HuH-7 (cell line): ENCODE data around the gene GANC.

Experiments
- DNase-seq: peaks from one replicate; pipeline ENCODE4 v3.0.0; 2011; ENCODE audit warnings: low spot score

Gene GANC

DNA sequence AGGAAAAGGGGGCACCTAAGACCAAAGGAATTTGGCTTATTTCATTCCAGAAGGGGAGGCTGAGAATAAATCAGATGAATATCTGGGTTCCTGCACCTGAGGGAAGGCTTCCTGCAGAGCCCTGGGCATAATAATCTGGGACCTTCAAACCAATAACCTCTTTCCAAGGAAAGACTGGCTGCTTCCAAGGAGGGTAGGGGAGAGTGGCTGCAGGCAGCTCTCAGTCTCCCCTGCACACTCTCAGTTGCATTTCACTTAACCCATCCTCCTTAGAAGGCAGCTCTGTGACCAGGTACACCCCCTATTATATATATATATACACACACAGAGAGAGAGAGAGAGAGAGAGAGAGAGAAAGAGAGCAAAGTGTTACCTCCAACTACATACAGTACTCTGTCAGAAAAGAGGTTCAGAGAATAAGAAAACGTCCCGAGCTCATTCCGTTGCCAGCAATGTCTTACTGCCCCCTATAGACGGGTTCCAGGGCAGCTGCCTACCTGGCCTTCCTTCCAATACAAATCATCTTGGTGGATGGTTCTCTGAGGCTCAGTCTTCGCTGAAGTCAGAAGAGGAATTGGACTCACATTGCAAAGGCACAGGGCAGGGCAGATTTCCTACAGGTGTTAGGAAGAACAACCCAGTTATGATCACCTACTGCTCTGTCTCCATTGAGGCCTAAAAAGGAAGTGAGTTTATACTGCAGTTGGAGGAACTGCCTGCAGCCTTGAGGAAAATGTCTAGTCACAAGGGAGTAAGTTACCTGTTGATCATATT lies 112.4 kb downstream of the GANC start:
- peak; percentile 35 for DNase-seq

DNA sequence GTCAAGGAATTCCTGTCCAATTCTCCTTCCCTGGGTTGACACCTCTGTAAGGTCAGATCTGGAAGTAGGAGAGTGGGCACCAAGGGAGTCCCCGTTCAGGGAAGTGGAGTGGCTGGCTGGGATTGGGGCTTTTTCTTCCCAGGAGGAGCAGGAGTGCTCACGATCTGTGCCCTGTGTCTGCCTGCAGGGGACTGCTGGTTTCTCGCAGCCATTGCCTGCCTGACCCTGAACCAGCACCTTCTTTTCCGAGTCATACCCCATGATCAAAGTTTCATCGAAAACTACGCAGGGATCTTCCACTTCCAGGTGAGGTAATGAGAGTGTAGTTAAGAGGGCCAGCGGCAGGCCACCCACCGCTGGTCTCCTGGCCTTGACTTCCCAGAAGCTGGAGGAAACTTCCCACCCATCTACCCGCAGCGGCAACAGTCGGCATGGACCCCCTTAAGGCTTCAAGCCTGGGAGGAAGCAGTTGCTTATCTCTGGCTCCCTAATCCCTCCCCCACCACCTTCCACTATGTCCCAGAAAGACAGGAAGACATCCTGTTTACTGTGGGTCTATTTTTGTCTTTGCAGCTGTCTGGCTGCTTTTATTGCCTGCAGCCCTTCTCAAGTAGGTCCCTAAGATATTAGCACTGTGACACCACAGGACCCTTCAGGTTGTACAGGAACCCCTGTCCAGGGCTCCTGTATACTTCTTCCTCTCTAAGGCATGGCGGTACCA lies 113.1 kb downstream of the GANC start:
- DNase-seq = no peak

DNA sequence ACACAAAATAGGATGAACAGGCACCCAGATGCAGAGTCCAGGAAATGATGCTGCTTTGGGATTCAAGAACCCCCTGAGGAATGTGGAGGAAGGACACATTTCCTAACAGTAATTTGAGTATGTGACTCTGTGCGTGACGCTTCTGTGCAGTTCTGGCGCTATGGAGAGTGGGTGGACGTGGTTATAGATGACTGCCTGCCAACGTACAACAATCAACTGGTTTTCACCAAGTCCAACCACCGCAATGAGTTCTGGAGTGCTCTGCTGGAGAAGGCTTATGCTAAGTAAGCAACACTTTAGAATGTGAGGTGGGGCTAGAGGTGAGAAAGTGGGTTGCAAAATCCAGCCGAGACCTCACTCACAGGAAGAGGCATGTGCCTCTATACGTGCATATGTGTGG lies 114.6 kb downstream of the GANC start:
- DNase-seq = no peak

DNA sequence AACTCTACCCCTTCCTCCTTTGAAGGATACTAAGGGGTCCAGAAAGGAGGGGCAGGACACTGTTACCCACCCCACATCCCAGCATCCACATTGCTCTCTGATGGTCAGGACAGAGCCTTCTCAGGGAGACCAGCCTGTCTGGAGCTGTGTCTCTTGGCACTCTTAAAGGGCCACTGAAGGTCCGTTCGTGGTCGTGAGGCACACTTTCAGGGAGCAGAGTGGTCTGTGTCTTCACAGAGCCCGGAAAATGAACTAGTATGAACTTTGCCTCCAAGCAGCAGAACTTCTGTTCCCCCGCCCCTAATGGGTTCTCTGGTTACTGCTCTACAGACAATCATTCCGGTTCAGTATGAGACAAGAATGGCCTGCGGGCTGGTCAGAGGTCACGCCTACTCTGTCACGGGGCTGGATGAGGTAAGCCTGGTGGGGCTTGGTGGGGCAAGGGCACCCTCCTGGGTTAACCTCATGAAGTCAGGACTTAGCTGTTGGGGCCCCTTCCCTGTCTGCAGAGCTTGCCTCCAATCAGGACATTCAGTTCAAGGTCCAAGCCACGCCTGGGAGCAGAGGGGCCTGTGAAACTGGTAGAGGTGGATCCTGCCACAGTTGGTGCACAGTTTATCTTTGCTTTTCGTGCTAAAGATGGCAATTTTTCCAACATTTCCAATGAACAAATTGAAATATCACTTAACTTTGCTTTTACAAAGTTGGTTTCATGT lies 119.5 kb downstream of the GANC start:
- DNase-seq = peak; percentile 79

DNA sequence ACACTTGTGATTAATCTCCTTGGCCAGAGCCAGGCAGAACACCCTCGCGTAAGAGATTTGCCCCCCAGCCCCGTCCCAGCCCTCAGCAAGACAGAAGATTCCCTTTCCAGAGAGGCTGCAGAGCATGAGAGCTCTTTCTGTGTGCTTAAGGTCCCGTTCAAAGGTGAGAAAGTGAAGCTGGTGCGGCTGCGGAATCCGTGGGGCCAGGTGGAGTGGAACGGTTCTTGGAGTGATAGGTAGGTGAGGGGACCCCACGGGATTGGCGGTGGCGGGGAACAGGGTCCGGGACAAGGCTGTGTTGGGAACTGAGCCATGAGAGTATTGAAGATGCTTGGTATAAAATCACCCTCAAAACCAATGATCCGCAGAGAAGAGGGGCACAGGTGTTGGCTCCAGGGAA lies 121.1 kb downstream of the GANC start:
- DNase-seq = no peak

DNA sequence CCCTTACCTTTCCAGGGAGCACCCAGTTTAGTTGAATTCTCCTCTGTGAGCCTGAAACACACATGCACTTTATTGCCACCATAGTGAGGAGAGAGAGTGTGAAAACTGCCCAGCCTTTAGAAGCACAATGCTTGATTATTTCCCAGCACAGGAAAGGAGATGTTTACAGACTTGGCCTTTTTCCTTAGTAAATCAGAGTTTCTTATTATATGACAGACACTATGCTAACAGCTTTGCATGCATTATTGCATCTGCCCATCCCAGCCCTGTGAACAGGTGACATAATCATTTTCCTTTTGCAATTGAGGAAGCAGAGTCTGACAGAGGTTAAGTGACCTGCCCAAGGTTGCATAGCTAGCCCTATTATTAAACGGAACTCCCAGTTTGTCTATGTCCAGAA lies 122.8 kb downstream of the GANC start:
- no peak for DNase-seq

DNA sequence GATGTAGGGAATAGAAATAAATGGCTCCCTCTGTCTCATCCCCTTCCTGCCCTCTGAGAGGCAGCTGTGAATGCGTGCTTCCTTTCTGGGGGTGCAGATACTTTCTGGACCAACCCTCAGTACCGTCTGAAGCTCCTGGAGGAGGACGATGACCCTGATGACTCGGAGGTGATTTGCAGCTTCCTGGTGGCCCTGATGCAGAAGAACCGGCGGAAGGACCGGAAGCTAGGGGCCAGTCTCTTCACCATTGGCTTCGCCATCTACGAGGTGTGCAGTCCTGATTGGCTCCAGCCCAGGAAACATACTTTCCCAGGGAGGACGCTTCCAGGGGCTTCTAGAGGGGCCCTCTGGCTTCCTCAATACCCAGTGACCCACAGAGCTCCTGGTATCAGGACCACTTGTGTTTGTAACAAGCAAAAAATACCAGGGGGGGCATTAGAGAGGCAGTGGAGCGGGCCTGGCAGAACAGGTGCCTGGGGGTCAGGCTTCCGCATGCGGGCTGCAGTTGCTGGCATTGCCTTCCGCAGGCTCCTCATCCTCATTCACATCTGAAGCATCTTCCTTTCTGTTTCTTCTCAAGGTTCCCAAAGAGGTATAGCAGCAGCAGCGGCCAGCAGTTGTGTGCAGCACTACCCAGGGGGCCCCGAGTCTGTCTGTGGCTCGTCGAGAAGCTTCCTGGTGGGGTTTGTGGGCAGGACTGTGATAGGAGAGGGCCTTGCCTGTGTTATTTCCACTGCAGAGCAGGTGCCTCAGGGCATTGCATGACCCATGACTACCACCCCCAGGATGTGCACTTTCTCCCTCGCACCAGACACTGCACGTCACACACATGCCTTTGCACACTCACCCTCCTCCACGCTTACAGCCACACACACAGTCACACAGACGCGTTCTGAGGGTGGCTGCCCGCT lies 128.8 kb downstream of the GANC start:
- DNase-seq = no peak

DNA sequence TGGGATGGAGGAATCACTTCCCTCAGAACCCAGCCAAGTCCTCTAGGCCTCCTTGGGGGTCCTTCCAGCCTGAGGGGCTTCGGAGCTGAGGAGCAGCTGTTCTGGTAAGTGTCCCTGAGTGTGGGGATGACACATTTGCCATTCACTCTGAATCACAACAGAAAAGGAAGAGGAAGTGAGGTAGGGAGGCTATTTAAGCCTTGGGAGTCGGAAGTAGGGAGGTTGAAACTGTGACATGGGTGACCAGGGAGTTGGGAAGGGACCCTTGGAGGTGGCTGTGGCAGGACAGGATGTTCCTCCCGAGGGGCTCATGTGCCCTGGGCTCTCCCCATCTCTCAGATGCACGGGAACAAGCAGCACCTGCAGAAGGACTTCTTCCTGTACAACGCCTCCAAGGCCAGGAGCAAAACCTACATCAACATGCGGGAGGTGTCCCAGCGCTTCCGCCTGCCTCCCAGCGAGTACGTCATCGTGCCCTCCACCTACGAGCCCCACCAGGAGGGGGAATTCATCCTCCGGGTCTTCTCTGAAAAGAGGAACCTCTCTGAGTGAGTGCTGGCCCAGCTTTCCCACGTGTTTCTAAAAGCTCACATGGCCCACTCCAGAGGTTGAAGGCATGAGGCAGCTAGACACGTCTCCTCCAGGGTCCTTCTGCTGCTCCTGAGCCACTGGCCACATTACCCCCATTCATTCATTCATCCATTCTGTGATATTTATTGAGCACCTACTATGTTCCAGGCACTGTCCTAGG lies 129.6 kb downstream of the GANC start:
- DNase-seq = no peak

DNA sequence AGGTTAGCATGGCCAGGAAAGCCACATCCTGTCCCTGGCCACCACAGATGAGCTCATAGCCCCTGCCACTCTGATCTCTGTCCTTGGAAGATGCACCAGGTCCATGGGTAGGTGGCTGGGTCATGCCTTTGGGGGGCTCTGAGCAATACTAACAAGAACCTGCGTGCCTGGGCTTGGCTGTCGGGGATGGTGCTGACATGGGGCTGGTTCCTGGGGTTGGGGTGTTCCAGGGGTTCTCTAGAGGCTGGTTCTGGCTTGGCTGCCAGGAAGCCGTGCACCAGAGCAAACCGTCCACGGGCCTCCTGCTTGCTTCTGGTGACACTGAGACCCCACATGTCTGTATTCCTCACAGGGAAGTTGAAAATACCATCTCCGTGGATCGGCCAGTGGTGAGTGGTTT lies 130.4 kb downstream of the GANC start:
- no peak for DNase-seq

DNA sequence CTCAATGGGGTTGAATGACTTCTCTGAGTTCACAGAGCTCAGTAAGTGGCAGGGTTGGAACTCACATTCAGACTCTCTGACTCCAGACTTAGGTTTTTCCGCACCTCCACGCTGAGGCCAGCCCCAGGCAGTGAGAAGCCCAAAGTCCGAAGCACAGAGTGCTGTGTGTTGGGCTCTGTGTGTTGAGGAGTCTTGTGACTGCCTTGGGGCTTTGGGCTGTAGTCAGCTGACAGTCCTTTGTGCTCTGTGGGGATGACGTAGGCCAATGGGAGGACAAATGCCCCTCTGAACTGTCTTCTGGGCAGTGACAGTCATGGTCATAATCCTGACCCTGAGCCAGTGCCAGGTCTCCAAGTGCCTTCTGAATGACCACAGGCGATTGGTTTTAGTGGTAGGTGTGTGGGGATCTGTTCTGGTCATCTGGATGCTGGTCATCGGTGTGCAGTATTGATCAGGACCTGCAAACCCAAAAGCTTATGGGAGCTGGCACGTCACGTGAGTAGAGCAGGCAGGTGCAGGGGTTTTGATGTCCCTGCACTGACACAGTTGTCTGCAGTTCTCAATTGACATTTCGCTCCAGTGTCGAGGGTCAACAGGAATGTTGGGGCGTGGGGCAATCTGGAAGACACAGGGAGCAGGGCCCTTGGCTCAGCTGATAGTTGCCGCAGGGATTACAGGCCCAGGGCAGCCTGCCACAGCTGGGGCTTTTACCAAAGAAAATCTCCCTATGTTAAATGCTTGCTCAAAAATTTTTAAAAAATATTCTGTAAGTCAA lies 131.6 kb downstream of the GANC start:
- DNase-seq = no peak

DNA sequence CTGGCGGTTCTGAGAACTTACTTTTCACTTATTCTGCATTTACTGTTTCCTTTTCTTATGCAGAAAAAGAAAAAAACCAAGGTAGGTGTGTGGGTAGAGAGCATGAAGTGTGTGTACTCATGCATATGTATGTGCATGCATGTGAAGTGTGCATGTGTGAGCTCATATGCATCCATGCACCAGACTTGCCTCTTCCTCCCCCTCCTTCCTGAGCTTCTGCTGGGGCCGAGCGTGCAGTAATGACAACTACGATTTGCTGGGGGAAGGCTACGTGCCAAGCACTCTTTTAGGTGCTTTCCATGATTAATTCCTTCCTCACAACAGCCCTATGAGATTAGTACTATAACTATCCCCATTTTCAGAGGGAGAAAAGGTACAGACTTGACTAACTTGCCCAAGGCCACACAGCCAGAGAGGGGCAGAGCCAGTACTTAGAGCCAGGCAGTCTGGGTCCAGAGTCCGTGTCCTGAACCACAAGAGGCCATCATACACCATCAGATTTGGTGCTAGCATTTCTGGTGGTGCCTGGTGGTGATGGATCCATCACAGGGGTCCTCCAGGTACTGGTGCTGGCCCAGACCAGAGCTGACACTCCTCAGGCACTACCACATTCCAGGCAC lies 133.0 kb downstream of the GANC start:
- no peak for DNase-seq
